DND-41 (cell line): ENCODE data around the gene LTBP1.
A peak's percentile ranks its signal among the peaks of the same experiment; 100 is the strongest.

Experiments used
- ATAC-seq: fragments of 200-7000 bp; cut with Tn5 transposase; 3 replicates; pipeline ENCODE4 v1.9.1; 2021; ENCODE audit warnings: low read depth; ENCODE audit not compliant: insufficient read depth
- DNase-seq: peaks from one replicate; pipeline ENCODE4 v3.0.0-alpha.2; 2020
- H2AFZ ChIP-seq: 2 replicates; pipeline ENCODE4 v1.6.0; 2012; ENCODE audit warnings: low read depth, low read length
- H3K27ac ChIP-seq: 2 replicates; pipeline ENCODE4 v1.5.1; 2012; ENCODE audit warnings: low read length, inconsistent platforms
- H3K27me3 ChIP-seq: fragments of 200-600 bp; sonication (generic); 2 replicates; pipeline ENCODE4 v1.6.0; 2012; ENCODE audit warnings: low read length, mild to moderate bottlenecking, inconsistent platforms; ENCODE audit not compliant: insufficient read depth, poor library complexity
- H3K36me3 ChIP-seq: 2 replicates; pipeline ENCODE4 v1.5.1; 2012; ENCODE audit warnings: low read length, inconsistent platforms; ENCODE audit not compliant: insufficient read depth
- H3K4me1 ChIP-seq: 2 replicates; pipeline ENCODE4 v1.5.1; 2012; ENCODE audit warnings: mild to moderate bottlenecking, low read length; ENCODE audit not compliant: insufficient read depth
- H3K4me2 ChIP-seq: 2 replicates; pipeline ENCODE4 v1.6.0; 2012; ENCODE audit warnings: mild to moderate bottlenecking, moderate library complexity, low read length, inconsistent platforms; ENCODE audit not compliant: insufficient read depth
- H3K4me3 ChIP-seq, 2 experiments: fragments of 200-600 bp in 1 of 2; shearing (Covaris generic) in 1 of 2; 2 replicates each; pipeline ENCODE4 v1.5.1; 2012 to 2016; ENCODE audit warnings: inconsistent platforms in 2 of 2, low read length in 2 of 2, mild to moderate bottlenecking in 2 of 2, low read depth in 1 of 2, moderate library complexity in 1 of 2
- H3K79me2 ChIP-seq: 2 replicates; pipeline ENCODE4 v1.6.0; 2012; ENCODE audit warnings: low read length, inconsistent platforms; ENCODE audit not compliant: insufficient read depth
- H3K9ac ChIP-seq: 2 replicates; pipeline ENCODE4 v1.6.0; 2012; ENCODE audit warnings: low read depth, mild to moderate bottlenecking, inconsistent platforms, low read length, moderate library complexity
- H3K9me3 ChIP-seq: 2 replicates; pipeline ENCODE4 v1.5.1; 2012; ENCODE audit warnings: low read length, moderate library complexity, mild to moderate bottlenecking, inconsistent platforms; ENCODE audit not compliant: insufficient read depth, severe bottlenecking
- H4K20me1 ChIP-seq: 2 replicates; pipeline ENCODE4 v1.6.0; 2012; ENCODE audit warnings: low read length; ENCODE audit not compliant: insufficient read depth
- EZH2 ChIP-seq: IDR thresholded peaks from 3 replicates; pipeline ENCODE4 v1.6.1; 2012; ENCODE audit warnings: borderline replicate concordance, low read depth, mild to moderate bottlenecking, moderate library complexity, low read length, inconsistent platforms; ENCODE audit not compliant: severe bottlenecking
- TF ChIP-seq, protein P1 (sequence below): IDR thresholded peaks from 2 replicates; pipeline ENCODE4 v1.5.1; 2012; ENCODE audit warnings: borderline replicate concordance, low read length, moderate library complexity, mild to moderate bottlenecking; ENCODE audit not compliant: poor library complexity, severe bottlenecking; ENCODE audit errors: extremely low read depth

Gene LTBP1

DNA sequence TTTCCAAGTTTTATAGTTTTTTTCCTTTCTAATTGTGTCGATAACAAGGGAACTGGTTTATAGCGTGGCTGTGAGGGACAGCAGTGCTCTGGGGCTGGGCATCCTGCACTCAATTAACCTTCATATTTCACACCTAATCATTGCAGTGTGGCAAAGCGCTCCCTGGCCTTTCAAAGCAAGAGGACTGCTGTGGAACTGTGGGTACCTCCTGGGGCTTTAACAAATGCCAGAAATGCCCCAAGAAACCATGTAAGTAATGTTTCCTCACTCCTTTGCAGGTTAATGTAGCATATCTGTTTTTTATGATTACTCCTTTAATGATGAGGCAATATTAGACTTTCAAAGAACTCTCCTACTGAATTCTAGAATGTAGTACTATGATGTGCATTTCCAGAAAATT, 270.7 kb downstream of the LTBP1 start:
- Histone ChIP-seq H3K9me3 (no peaks in the 10 kb centered on the region), H2AFZ (no peak overlapping the region), H3K27ac (no peak overlapping the region), H3K79me2 (no peaks in the 10 kb centered on the region), H3K9ac (no peak overlapping the region), H3K36me3 (no peaks in the 10 kb centered on the region), H4K20me1 (no peaks in the 10 kb centered on the region), H3K4me2 (no peak overlapping the region), H3K4me1 (peaks cover 19% of the 10 kb centered on the region), H3K27me3 (no peaks in the 10 kb centered on the region), H3K4me3 (no peak overlapping the region)
- ATAC-seq (no peak), DNase-seq (no peak)
- TF ChIP-seq, protein P1, sequence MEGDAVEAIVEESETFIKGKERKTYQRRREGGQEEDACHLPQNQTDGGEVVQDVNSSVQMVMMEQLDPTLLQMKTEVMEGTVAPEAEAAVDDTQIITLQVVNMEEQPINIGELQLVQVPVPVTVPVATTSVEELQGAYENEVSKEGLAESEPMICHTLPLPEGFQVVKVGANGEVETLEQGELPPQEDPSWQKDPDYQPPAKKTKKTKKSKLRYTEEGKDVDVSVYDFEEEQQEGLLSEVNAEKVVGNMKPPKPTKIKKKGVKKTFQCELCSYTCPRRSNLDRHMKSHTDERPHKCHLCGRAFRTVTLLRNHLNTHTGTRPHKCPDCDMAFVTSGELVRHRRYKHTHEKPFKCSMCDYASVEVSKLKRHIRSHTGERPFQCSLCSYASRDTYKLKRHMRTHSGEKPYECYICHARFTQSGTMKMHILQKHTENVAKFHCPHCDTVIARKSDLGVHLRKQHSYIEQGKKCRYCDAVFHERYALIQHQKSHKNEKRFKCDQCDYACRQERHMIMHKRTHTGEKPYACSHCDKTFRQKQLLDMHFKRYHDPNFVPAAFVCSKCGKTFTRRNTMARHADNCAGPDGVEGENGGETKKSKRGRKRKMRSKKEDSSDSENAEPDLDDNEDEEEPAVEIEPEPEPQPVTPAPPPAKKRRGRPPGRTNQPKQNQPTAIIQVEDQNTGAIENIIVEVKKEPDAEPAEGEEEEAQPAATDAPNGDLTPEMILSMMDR: no peak
- TF ChIP-seq EZH2: no peak

DNA sequence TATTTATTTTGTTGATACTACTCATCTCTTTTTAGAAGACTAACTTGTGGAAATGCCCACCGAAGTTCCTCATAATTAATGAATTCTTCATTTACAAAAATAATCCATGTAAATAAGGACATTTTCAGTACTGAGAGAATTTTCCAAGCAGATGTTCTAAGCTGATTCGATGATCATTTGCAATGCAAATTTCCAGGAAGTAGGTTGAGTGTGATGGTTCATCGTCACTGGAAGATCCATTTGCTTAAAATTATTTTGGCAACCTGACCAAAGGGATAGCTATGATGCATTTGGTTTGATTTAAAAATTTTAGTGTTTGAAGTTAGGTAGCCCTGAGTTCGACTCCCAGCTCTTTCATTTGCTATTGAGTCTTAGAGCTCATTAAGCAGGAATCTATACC, 272.4 kb downstream of the LTBP1 start:
- no peak for ATAC-seq
- Histone ChIP-seq H2AFZ (no peak overlapping the region), H4K20me1 (no peaks in the 10 kb centered on the region), H3K36me3 (no peaks in the 10 kb centered on the region), H3K4me3 (no peak overlapping the region), H3K4me1 (peaks cover 19% of the 10 kb centered on the region), H3K9ac (no peak overlapping the region), H3K4me2 (no peak overlapping the region), H3K27ac (no peak overlapping the region), H3K27me3 (no peaks in the 10 kb centered on the region), H3K79me2 (no peaks in the 10 kb centered on the region), H3K9me3 (no peaks in the 10 kb centered on the region)
- no peak for TF ChIP-seq EZH2
- TF ChIP-seq, protein P1: no peak
- DNase-seq: no peak

DNA sequence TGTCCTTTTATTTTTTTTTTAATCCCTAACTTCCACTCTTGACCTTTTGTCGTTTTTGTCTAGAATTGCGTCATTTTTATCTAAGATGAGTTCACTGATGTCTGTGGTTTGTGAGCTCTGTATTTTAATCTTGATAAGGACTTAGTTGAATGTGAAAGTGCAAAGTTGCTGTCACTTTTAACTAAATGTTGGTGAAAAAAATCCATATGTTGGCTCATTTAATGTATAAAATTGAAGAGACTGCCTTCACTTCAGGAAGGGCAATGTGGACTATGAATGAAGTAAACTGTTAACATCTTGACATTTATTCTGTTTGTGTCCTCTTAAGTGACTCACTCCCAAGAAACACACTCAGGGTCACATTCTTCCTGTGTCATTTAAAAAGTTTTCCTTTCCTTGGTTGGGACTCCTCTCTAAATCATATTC, 273.1 kb downstream of the LTBP1 start:
- no peaks in the 10 kb centered on the region for H3K27me3 ChIP-seq

More for the DNA sequence above, 273.1 kb downstream of the LTBP1 start:
- Histone ChIP-seq H3K36me3 (no peaks in the 10 kb centered on the region), H3K27ac (0 out of 2 replicates have a peak overlapping the region, but pooled peaks have one; percentile 7), H3K79me2 (no peaks in the 10 kb centered on the region), H3K9me3 (no peaks in the 10 kb centered on the region), H3K9ac (no peak overlapping the region), H3K4me2 (no peak overlapping the region; the same call in 1 of the 2 replicates), H4K20me1 (no peaks in the 10 kb centered on the region), H2AFZ (no peak overlapping the region), H3K4me1 (peaks cover 19% of the 10 kb centered on the region), H3K4me3 (no peak overlapping the region)
- TF ChIP-seq EZH2: no peak
- TF ChIP-seq, protein P1: no peak
- ATAC-seq: peak; percentile 14; the same call in 1 of the 3 replicates
- DNase-seq: no peak
